Measurements from ENCODE around the gene LSR. TPM values are rescaled to one million over a fixed set of nuclear protein-coding genes. Genes with fewer than 3 reads are reported as not detected.
"Not testable (repeated sequence)": the region's sequence is repeated elsewhere in the genome, so short reads cannot be mapped to it uniquely, and the experiment has no call there.

Gene LSR
- polyA plus RNA-seq, 1 experiment, result 0.32 TPM

- H3K4me3 ChIP-seq (ENCODE audit: low read depth, low read length), result no peak overlapping the region
- no peak overlapping the region for H3K27ac ChIP-seq (ENCODE audit: low read depth, low read length)
- CTCF ChIA-PET, result interaction anchor here (2.2 kb wide), 1 partner anchor 211 kb away, joined by 6 read pairs; no protein-coding TSS in a partner anchor
- no peak for DNase-seq (ENCODE audit: low read depth, low spot score)
- POLR2A ChIA-PET, result no interaction called here
- H3K9me3 ChIP-seq (ENCODE audit: control insufficient read depth, insufficient read depth, low read length), result no peaks in the 10 kb centered on the region
- peaks cover 14% of the 10 kb centered on the region for H3K27me3 ChIP-seq (ENCODE audit: control insufficient read depth, insufficient read depth, low read length)
- TF ChIP-seq CTCF (IDR thresholded peaks at IDR 0.05; ENCODE audit: low read depth, low read length), result no peak
Measured at GRCh38 chr19:35284153-35285094, 35.6 kb downstream of the LSR start.

- CTCF ChIA-PET, result interaction anchor here (0.7 to 2.2 kb wide), 2 partner anchors 29 to 210 kb away, joined by 4 to 6 read pairs; no protein-coding TSS in a partner anchor
- Histone ChIP-seq H3K9me3 (ENCODE audit: control insufficient read depth, insufficient read depth, low read length) (no peaks in the 10 kb centered on the region), H3K27ac (ENCODE audit: low read depth, low read length) (no peak overlapping the region), H3K4me3 (ENCODE audit: low read depth, low read length) (no peak overlapping the region), H3K27me3 (ENCODE audit: control insufficient read depth, insufficient read depth, low read length) (peaks cover 14% of the 10 kb centered on the region)
- DNase-seq (ENCODE audit: low read depth, low spot score), result no peak
- no peak for TF ChIP-seq CTCF (IDR thresholded peaks at IDR 0.05; ENCODE audit: low read depth, low read length)
- POLR2A ChIA-PET, result no interaction called here
Measured at GRCh38 chr19:35285095-35285449, 36.3 kb downstream of the LSR start.

- POLR2A ChIA-PET, result not testable (repeated sequence)
- H3K27me3 ChIP-seq (ENCODE audit: control insufficient read depth, insufficient read depth, low read length), result peaks cover 14% of the 10 kb centered on the region
- CTCF ChIA-PET, result interaction anchor here (0.7 to 2.2 kb wide), 2 partner anchors 30 to 210 kb away, joined by 4 to 6 read pairs; no protein-coding TSS in a partner anchor
Measured at GRCh38 chr19:35285465-35285864, 36.7 kb downstream of the LSR start.

GRCh38 chr19:35286101-35286500, 37.3 kb downstream of the LSR start:
- H3K27ac ChIP-seq (ENCODE audit: low read depth, low read length); POLR2A ChIA-PET; H3K9me3 ChIP-seq (ENCODE audit: control insufficient read depth, insufficient read depth, low read length); DNase-seq (ENCODE audit: low read depth, low spot score); H3K4me3 ChIP-seq (ENCODE audit: low read depth, low read length): not testable (repeated sequence)
- CTCF ChIA-PET, result interaction anchor here (2.2 kb wide), 1 partner anchor 209 kb away, joined by 6 read pairs; no protein-coding TSS in a partner anchor
- peaks cover 14% of the 10 kb centered on the region for H3K27me3 ChIP-seq (ENCODE audit: control insufficient read depth, insufficient read depth, low read length)

More at GRCh38 chr19:35285465-35285864, 36.7 kb downstream of the LSR start:
- H3K4me3 ChIP-seq (ENCODE audit: low read depth, low read length); H3K9me3 ChIP-seq (ENCODE audit: control insufficient read depth, insufficient read depth, low read length); DNase-seq (ENCODE audit: low read depth, low spot score); H3K27ac ChIP-seq (ENCODE audit: low read depth, low read length): not testable (repeated sequence)

- Histone ChIP-seq H3K4me3 (ENCODE audit: low read depth, low read length) (no peak overlapping the region), H3K27me3 (ENCODE audit: control insufficient read depth, insufficient read depth, low read length) (peaks cover 6% of the 10 kb centered on the region), H3K9me3 (ENCODE audit: control insufficient read depth, insufficient read depth, low read length) (no peaks in the 10 kb centered on the region), H3K27ac (ENCODE audit: low read depth, low read length) (no peak overlapping the region)
- TF ChIP-seq CTCF (IDR thresholded peaks at IDR 0.05; ENCODE audit: low read depth, low read length), result no peak
- DNase-seq (ENCODE audit: low read depth, low spot score), result no peak
- POLR2A ChIA-PET, result no interaction called here
- CTCF ChIA-PET, result no interaction called here
Measured at GRCh38 chr19:35287713-35288112, 38.9 kb downstream of the LSR start.

- CTCF ChIA-PET, result no interaction called here
- no peak for DNase-seq (ENCODE audit: low read depth, low spot score)
- Histone ChIP-seq H3K4me3 (ENCODE audit: low read depth, low read length) (no peak overlapping the region), H3K27me3 (ENCODE audit: control insufficient read depth, insufficient read depth, low read length) (peaks cover 10% of the 10 kb centered on the region), H3K27ac (ENCODE audit: low read depth, low read length) (no peak overlapping the region), H3K9me3 (ENCODE audit: control insufficient read depth, insufficient read depth, low read length) (no peaks in the 10 kb centered on the region)
- TF ChIP-seq CTCF (IDR thresholded peaks at IDR 0.05; ENCODE audit: low read depth, low read length), result no peak
- POLR2A ChIA-PET, result no interaction called here
Measured at GRCh38 chr19:35288331-35288730, 39.5 kb downstream of the LSR start.

Data from AG04450 (cell line).